ENCODE data around the gene LEFTY2. TPM values are rescaled to one million over a fixed set of nuclear protein-coding genes. Genes with fewer than 3 reads are reported as not detected.

Gene LEFTY2
- 0.06 TPM in 1 of 2 replicates, not detected in the other for total RNA-seq

GRCh38 chr1:225941187-225941941, at the start of gene LEFTY2:
Gene LEFTY2 (minus strand): TSS chr1:225941220. CDS start chr1:225941140, 80 bp downstream.

GRCh38 chr1:225923692-225924555, 17.1 kb downstream of the LEFTY2 start, which contains the start of gene PYCR2:
Gene PYCR2 (minus strand): TSS chr1:225924250. CDS start chr1:225924110, 140 bp downstream.

GRCh38 chr1:225888898-225889601, 52.0 kb downstream of the LEFTY2 start, which contains the start of gene LEFTY1:
Gene LEFTY1 (minus strand): TSS chr1:225889146. CDS start chr1:225889066, 80 bp downstream.

Other genes with a start within 250 kb of the LEFTY2 start
- gene SRP9, start 163.4 kb downstream of the LEFTY2 start, total RNA-seq: 201 and 223 TPM in 2 replicates
- gene EPHX1, start 131.1 kb downstream of the LEFTY2 start, total RNA-seq: 16.6 and 28.0 TPM in 2 replicates
- 20.5 and 23.4 TPM in 2 replicates for gene TMEM63A, start 58.8 kb downstream of the LEFTY2 start, total RNA-seq
- 0.06 TPM in 1 of 2 replicates, not detected in the other for gene LEFTY1, start 52.1 kb downstream of the LEFTY2 start, total RNA-seq
- 31.9 and 42.1 TPM in 2 replicates for gene PYCR2, start 17.0 kb downstream of the LEFTY2 start, total RNA-seq
- gene SDE2, start 58.1 kb upstream of the LEFTY2 start, total RNA-seq: 22.3 and 27.1 TPM in 2 replicates
- 91.9 and 125 TPM in 2 replicates for gene H3-3A, start 121.5 kb upstream of the LEFTY2 start, total RNA-seq
- 74.2 and 74.4 TPM in 2 replicates for gene ACBD3, start 245.5 kb upstream of the LEFTY2 start, total RNA-seq